Activated T-cell treated with anti-CD3 and anti-CD28 coated beads for 4 hours (primary cell): ENCODE results near the gene TBPL2.
"Not testable (repeated sequence)": the region's sequence is repeated elsewhere in the genome, so short reads cannot be mapped to it uniquely, and the experiment has no call there.

Source experiments
- DNase-seq: peaks from one replicate; pipeline ENCODE4 v3.0.0-alpha.2; 2020

The TBPL2 gene

DNA sequence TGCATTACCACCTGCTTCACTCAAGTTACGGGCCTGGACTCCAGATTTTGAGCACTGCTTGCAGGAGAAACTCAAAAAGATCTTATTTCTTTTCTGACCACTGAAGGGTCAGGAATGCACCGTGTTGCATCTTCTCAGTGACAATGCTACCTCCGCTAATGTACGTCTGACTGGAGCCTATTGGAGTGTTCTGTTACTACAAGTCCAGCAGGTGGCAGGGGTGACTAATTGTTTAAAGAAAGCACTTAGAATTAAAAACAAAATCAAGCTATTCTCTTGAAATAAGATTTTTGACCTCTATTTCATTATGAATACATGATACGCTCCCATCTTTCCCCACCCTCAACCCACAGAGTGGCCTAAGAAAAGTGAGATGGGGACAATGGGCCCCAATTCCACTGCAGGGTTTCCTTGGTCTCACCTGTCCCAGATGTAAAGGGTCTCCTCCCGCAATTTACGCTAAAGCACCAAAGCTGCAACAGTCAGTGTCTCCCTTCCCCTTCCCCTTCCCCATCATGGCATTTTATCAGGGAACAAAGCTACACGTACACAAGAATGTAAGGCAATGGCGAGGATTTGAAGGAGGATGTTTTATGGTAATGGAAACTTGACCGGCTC, 2.2 kb downstream of the TBPL2 start:
- DNase-seq: no peak

GRCh38 chr14:55436931-55437330, 3.5 kb downstream of the TBPL2 start:
- no peak for DNase-seq

GRCh38 chr14:55436519-55436918, 3.9 kb downstream of the TBPL2 start:
- no peak for DNase-seq

- no peak for DNase-seq
Observed at GRCh38 chr14:55434805-55435174, 5.6 kb downstream of the TBPL2 start.

DNA sequence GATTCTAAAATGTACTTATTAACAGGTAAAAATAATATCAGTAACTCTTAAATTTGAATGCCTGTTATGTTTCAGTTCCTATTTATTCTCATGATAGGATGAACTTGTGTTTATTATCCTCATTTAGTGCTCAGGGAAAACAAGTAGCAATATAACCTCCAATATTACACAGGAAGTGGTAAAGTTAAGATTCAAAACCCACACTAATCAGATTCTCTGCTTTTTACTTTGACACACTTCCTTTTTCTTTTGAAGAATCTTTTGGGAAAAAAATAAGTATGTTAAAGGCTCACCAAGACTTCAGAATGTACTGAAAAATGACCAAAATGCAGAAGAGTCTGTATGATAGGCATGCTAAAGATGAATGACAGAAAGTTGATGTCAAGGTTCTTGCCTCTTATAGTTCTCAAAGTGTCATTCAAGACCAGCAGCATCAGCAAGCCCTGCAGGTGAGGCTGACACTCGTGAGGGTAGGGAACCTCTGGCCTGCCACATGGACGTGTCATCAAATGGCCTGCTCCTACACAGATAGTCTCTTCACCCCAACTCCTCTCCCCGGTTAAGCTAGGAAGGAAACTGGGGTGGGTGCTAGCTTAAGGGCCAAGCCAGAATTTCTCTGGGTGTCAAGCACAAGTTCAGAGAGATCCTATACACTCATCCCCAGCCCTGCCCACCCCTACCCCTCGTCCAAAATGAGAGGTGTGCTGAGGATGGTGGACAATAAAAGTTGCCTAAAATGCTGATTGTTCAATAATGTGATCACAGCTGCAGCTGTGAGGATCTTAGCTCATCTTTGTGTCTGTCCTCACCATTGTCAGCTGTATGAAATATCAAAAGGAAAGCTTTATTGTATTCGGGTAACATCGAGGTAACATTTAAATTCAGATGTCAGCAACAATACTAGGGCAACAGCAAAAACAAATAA, 6.3 kb downstream of the TBPL2 start:
- DNase-seq: no peak

DNA sequence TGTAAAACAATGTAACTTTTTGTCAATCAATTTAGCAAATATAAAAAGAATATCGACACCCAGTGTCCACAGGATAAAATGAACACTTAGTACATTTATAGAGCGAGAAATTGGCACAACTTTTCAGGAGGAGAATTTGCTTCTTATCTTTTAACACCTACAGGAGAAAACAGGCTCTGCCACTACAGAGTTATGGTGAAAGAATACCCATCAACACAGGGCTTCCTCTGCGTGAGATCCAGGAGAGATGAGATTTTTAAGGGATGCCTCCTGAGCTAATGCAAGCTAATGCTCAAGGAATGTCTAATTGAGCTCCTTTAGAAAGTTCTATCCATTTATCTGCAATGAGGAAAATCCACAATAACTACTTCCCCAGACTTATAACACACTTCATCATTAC, 7.8 kb downstream of the TBPL2 start:
- no peak for DNase-seq

- DNase-seq: peak; percentile 51
Observed at GRCh38 chr14:55430024-55430690, 10.3 kb downstream of the TBPL2 start.

- DNase-seq: no peak
Observed at GRCh38 chr14:55427439-55427838, 13.0 kb downstream of the TBPL2 start.

DNA sequence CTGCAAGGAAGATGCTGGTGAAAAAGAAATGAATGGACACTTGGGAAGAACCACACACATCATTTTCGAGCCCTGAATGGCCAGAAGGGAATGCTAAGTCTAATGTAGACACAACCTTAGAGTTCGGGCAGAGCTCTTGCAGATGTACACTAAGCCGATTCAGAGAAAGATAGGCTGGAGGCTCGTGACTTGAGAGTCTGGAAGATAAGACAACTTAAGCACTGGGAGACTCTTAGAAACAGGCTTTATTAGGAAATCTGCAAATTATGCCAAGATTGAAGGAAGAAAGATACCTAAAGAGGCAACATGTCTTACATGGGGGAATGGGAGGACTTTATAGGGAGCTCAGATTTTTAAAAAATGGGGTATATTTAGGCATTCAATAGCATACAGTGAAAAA, 13.5 kb downstream of the TBPL2 start:
- DNase-seq: no peak

- DNase-seq: no peak
Observed at GRCh38 chr14:55425091-55425490, 15.3 kb downstream of the TBPL2 start.

DNA sequence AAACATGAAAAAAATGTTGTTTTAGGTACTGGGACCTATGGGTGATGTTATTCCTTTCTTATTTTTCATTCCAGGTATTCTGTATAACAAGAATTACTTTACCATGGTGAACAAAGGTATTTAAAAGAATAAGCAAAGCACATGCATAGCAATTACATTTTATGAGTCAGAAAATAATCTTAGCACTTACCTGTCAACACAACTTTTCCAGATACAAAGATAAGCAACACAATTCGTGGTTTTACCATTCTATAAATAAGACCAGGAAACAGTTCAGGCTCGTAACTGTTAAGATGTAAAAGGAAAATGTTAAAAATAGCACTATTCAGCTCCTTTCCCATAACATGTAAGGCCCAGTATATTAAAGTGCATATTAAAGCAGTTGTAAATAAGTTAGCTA, 16.4 kb downstream of the TBPL2 start:
- DNase-seq: no peak

DNA sequence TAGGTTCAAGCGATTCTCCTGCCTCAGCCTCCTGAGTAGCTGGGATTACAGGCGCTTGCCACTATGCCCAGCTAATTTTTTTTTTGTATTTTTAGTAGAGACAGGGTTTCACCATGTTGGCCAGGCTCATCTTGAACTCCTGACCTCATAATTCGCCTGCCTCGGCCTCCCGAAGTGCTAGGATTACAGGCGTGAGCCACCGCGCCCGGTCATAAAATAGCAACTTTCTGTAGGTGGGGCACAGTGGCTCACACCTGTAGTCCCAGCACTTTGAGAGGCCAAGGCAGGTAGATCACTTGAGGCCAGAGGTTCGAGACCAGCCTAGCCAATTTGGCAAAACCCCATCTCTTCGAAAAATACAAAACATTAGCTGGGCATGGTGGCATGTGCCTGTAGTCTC, 18.1 kb downstream of the TBPL2 start:
- DNase-seq: not testable (repeated sequence)

- DNase-seq: no peak
Observed at GRCh38 chr14:55419663-55420062, 20.8 kb downstream of the TBPL2 start.

- no peak for DNase-seq
Observed at GRCh38 chr14:55418411-55418810, 22.0 kb downstream of the TBPL2 start.

- DNase-seq: no peak
Observed at GRCh38 chr14:55417955-55418354, 22.5 kb downstream of the TBPL2 start.

- no peak for DNase-seq
Observed at GRCh38 chr14:55416866-55417265, 23.6 kb downstream of the TBPL2 start.

DNA sequence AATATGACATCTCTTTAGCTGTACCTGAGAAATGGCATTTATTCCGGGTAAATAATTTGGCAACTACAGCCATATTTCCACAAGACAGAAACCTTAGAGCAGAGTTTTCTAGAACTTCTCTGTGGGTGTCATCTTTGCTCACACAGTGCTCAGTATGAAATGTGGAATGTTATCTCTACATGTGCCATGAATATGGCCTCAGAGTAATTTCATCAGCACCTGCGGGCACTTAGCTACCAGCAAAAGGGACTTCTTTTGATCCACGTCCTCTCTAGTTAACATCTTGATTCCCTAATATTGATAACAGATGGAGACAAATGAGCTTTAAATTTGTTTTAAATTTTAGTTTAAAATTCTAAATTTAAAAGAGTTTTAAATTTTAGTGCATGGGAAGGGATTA, 25.9 kb downstream of the TBPL2 start:
- DNase-seq: no peak

- no peak for DNase-seq
Observed at GRCh38 chr14:55412676-55413075, 27.7 kb downstream of the TBPL2 start.

GRCh38 chr14:55411426-55412389, 28.7 kb downstream of the TBPL2 start, which contains the start of gene ATG14:
Gene ATG14 (minus strand): TSS chr14:55411830. CDS start chr14:55411822, 8 bp downstream.
- peak; percentile 63 for DNase-seq

- no peak for DNase-seq
Observed at GRCh38 chr14:55410876-55411275, 29.5 kb downstream of the TBPL2 start.

GRCh38 chr14:55404173-55404854, 36.1 kb downstream of the TBPL2 start:
- no peak for DNase-seq

GRCh38 chr14:55401751-55402150, 38.7 kb downstream of the TBPL2 start:
- no peak for DNase-seq
